ENCODE measurements around the gene SLC25A21.
"Not testable (repeated sequence)": the region's sequence is repeated elsewhere in the genome, so short reads cannot be mapped to it uniquely, and the experiment has no call there.

The SLC25A21 gene

GRCh38 chr14:36901861-36902260, 270.5 kb downstream of the SLC25A21 start:
- no peak for FAIRE-seq
- no peak for DNase-seq (ENCODE audit: insufficient read length, low spot score)

DNA sequence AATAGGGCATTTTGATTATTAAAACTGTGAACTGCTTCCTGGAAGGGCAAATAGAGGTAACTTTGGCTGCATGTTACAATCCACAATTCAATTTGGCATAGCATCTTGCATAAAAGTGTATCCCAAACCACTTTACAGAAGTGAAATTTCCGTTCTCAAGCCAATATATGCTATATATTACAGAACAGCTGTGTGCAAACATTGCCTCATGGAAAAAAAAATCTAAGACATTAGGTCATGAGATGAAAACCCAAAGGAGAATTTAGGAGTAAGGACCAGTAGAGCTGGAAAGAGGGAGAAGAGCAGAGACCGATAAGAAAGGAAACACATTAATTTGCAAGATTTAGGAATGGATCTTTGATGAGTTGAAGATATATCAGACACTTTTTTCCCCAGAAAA, 271.6 kb downstream of the SLC25A21 start:
- DNase-seq (ENCODE audit: insufficient read length, low spot score) (no peak), FAIRE-seq (no peak)

- not testable (repeated sequence) for DNase-seq (ENCODE audit: insufficient read length, low spot score); FAIRE-seq
Observed at GRCh38 chr14:36896300-36896699, 276.1 kb downstream of the SLC25A21 start.

- DNase-seq (ENCODE audit: insufficient read length, low spot score) (no peak), FAIRE-seq (no peak)
Observed at GRCh38 chr14:36884049-36884448, 288.4 kb downstream of the SLC25A21 start.

GRCh38 chr14:36880276-36880675, 292.1 kb downstream of the SLC25A21 start:
- no peak for FAIRE-seq
- DNase-seq (ENCODE audit: insufficient read length, low spot score) = no peak

- FAIRE-seq (no peak), DNase-seq (ENCODE audit: insufficient read length, low spot score) (no peak)
Observed at GRCh38 chr14:36879558-36879957, 292.8 kb downstream of the SLC25A21 start.

DNA sequence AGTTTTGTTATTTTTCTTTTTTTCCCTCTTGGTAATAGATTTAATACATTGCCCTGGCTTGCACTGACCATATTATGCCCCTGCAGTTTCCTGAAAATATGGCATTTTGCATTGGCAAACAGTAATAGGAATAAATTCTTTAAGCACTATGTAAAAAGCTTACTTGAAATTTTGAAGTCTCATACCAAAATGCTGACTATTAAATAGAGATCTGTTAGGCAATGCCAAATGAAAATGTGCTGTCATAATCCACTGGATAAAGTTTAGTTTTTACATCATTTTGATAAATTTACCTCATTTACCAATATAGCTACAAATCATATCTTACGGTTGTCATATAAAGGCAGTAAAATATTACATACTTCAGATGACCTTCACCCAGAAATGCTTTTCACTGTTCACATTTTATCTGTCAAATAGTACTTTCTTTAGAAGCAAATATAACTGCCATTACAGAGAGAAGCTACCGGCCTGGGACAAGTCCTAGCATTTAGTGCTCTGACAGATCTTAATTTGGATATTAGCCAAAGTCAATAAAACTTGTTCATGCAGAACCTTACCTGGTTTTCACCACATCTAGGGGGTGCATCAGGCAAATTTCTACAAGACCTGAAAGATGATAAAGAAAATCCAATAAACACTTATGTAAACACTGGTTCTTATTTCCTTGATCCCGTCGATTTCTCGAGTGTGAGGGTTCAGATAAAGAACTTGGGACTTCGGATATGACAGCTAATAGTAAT, 297.8 kb downstream of the SLC25A21 start:
- FAIRE-seq (no peak), DNase-seq (ENCODE audit: insufficient read length, low spot score) (no peak)

- FAIRE-seq = no peak
- DNase-seq (ENCODE audit: insufficient read length, low spot score) = no peak
Observed at GRCh38 chr14:36870776-36871175, 301.6 kb downstream of the SLC25A21 start.

DNA sequence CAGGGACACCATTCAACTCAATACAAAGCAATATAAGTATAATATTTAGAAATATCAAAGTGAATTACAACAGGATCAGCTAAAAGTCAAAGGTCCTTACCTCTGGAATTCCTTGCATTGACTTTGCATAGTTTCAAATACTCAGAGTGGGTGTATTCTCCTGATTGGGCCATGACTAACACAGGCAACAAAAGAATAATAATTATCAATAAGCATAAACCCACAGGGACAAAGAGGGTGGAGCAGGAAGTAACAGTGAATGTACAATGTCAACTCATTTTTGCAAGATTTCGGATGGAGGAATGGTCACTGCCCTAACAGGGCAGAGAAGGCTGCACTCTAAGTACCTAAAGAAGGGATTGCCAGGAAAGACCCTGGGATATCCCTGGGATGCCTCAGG, 303.3 kb downstream of the SLC25A21 start:
- DNase-seq (ENCODE audit: insufficient read length, low spot score) (no peak), FAIRE-seq (no peak)

DNA sequence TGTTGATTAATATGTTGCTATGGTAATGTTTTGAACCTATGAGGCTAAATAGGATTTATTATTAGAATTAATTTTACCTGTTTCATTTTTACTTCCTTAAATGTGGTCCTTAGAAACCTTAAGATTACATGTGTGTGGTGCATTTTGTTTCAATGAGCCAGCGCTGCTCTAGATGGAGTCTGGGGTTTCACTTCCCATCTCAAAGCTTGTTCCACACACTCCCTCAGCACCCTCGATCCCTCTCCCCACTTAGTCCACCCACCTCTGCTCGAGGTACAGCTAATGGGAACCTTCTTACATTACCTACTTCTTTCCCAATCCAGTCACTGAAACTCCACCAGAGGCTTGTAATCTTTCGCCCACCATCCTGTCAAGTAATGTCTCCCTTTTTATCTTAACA, 305.5 kb downstream of the SLC25A21 start:
- DNase-seq (ENCODE audit: insufficient read length, low spot score) (no peak), FAIRE-seq (no peak)

DNA sequence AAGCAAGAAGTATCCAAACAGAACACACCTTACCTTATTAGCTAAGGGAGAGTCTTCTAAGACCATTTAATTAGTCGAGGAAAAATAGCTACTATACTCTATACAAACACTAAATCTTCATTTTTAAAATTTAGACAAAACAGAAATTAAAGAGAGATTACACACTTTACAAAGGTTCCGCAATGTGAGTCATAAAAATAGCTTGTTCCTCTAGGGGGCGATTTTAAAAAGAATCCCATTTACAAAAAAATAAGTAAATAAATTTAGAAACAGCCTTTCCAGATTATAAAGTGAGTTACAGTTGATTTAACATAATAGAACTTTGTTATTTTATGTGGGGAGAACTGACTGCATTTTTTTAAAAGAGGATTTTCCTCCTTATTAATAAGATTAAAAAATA, 309.1 kb downstream of the SLC25A21 start:
- no peak for FAIRE-seq
- no peak for DNase-seq (ENCODE audit: insufficient read length, low spot score)

DNA sequence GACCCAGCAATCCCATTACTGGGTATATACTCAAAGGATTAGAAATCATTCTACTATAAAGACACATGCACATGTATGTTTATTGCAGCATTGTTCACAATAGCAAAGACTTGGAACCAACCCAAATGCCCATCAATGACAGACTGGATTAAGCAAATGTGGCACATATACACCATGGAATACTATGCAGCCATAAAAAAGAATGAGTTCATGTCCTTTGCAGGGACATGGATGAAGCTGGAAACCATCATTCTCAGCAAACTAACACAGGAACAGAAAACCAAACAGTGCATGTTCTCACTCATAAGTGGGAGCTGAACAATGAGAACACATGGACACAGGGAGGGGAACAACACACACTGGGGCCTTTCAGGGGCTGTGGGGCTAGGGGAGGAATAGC, 310.2 kb downstream of the SLC25A21 start:
- DNase-seq (ENCODE audit: insufficient read length, low spot score); FAIRE-seq: not testable (repeated sequence)

- FAIRE-seq = no peak
- DNase-seq (ENCODE audit: insufficient read length, low spot score) = no peak
Observed at GRCh38 chr14:36860831-36861230, 311.6 kb downstream of the SLC25A21 start.

DNA sequence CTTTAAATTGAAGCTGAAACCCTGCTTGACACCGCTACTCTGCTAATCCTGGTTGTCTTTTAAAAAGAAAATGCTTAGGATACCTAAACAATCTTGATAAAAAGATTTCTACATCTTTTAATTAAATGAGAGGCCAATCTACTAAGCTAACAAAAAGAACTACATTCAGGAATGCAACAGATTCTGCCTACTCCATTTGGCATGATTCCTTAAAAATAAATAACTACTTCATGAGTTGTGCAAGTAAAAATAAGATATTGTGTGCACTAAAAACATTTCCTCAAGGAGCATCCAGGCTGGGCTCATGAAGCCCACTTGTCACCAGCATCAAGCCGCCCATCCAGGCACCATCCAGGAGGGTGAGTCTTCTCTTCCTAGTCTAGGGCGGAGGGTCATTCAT, 313.3 kb downstream of the SLC25A21 start:
- no peak for FAIRE-seq

DNA sequence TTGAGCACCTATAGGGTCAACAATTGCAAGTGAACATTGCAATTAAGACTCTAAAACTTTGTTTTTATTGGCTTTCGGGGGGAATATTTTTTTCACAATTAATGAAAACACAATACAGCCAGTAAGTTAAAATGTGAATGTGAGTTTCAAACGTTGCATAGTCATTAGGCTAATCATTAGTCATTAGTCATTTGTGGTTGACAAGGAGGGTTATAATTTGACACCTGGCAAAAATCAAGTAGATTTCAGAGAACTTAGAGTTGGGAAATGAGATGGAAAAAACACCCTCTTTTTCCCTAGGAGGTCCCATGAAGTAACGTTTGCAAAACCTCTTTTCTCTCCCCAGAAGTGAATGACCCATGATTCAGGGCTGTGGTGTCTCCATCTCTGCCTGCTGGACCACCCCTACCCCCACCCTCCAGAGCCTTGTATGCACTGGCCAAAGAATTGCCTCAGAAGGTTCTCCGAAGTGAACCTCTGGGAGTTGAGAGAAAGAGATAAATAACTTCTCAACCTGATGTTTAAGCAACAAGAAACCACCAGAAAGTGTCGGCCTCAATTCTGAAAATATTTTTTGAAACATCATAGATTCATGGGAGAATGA, 314.5 kb downstream of the SLC25A21 start:
- DNase-seq (ENCODE audit: insufficient read length, low spot score) (no peak), FAIRE-seq (no peak)

More for the DNA sequence above, 313.3 kb downstream of the SLC25A21 start:
- DNase-seq (ENCODE audit: insufficient read length, low spot score) = no peak

DNA sequence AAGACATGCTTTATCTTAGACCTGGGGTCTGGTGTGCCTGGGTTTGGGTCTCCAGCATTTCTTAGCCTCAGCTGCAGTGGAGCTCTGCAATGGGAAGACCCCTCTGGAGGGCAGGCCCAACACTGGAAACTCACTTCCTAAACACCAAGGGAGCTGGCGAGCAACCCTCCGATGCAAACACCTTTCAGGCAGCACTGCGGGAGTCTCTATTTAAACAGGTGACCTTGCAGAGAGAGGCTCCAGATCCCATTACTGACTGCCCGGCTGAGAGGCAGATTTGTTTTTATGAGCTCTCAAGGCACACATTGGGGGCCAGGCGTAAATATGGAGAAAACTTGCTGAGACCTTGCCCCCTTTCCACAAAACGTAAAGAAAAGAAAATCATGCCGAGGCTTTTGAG, 315.3 kb downstream of the SLC25A21 start:
- DNase-seq (ENCODE audit: insufficient read length, low spot score) (no peak), FAIRE-seq (no peak)

- no peak for DNase-seq (ENCODE audit: insufficient read length, low spot score)
- FAIRE-seq = no peak
Observed at GRCh38 chr14:36856095-36856878, 316.1 kb downstream of the SLC25A21 start.

DNA sequence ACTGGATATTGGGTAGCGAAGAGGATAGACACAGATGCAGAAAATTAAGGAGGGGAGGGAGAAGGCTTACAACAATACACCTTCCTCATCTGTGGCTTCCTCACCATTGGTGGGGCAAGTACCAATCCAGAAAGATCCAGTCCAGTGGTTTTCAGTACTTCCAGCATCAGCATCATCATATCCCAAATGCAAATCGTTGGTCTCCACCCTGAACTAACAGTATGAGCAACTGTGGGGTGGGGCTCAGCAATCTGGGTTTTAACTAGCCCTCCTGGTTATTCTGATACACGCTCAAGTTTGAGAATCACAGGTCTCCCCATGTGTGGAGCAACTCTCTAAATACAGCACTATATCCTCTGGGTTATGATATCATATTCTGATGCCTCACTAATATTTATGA, 317.0 kb downstream of the SLC25A21 start:
- FAIRE-seq (no peak), DNase-seq (ENCODE audit: insufficient read length, low spot score) (no peak)

GRCh38 chr14:36852981-36853691, 319.3 kb downstream of the SLC25A21 start:
- DNase-seq (ENCODE audit: insufficient read length, low spot score) (no peak), FAIRE-seq (no peak)

GRCh38 chr14:36848213-36848612, 324.2 kb downstream of the SLC25A21 start:
- no peak for FAIRE-seq
- no peak for DNase-seq (ENCODE audit: insufficient read length, low spot score)

DNA sequence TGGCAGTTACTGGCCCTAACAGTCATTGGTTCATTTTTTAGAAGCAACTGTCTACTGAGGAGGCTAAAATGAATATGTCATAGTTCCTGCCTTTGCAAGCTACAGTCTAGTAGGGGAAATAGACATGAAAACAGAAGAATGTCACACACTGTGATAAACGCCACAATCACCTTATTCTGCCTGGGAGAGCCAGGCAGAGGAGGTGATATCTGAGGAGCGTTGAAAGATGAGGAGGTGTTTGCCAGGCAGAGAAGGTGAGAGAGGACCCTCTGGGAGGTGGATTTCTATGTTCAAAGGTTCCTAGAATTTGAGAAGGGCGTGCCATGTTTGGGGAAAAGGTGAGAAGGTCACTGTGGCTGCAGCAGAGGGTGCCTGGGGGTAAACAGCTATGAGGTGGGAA, 325.0 kb downstream of the SLC25A21 start:
- FAIRE-seq = no peak
- DNase-seq (ENCODE audit: insufficient read length, low spot score) = no peak
